B cell (primary cell): ENCODE results near the gene COL5A1. TPM values are rescaled to one million over a fixed set of nuclear protein-coding genes. Genes with fewer than 3 reads are reported as not detected.

ENCODE experiments used
- ATAC-seq: fragments of 200-7000 bp; cut with Tn5 transposase; one replicate; pipeline ENCODE4 v1.10.0; 2021; ENCODE audit warnings: low read depth, mild to moderate bottlenecking, moderate number of reproducible peaks, moderate library complexity
- CTCF ChIA-PET: fragments of 350-600 bp; sonication (Branson Sonifier 250); formaldehyde crosslinking; loops from one replicate; lab custom pipeline; 2021; ENCODE audit warnings: antibody characterized with exemption, inconsistent platforms; lab: Charles Lee
- POLR2A ChIA-PET: fragments of 350-600 bp; sonication (Branson Sonifier 250); formaldehyde crosslinking; loops from one replicate; lab custom pipeline; 2021; ENCODE audit warnings: antibody characterized with exemption; lab: Charles Lee
- DNase-seq: peaks from one replicate; pipeline ENCODE4 v3.0.0; 2013
- H2AFZ ChIP-seq: 2 replicates; pipeline ENCODE4 v1.6.1; 2012; ENCODE audit warnings: mild to moderate bottlenecking, low read depth, low read length; ENCODE audit not compliant: insufficient read depth, poor library complexity, severe bottlenecking
- H3K27ac ChIP-seq, 2 donors: 1 replicate in 1 of 2; 2 replicates in 1 of 2; pipeline ENCODE4 v1.5.1; 2012 to 2013; ENCODE audit warnings: low read length in 2 of 2, mild to moderate bottlenecking in 2 of 2, moderate library complexity in 1 of 2
- H3K27me3 ChIP-seq, 4 experiments: fragments of 200-600 bp in 1 of 4; sonication (generic) in 1 of 4; replicated peaks in 1 of 4; 1 replicate in 2 of 4; 2 replicates in 2 of 4; pipeline versions ENCODE4 v1.6.1 to v1.7.0; 2013 to 2016; ENCODE audit warnings: low read length in 3 of 4, mild to moderate bottlenecking in 2 of 4, mixed read lengths in 1 of 4, moderate library complexity in 1 of 4; ENCODE audit not compliant: insufficient read depth in 4 of 4, control insufficient read depth in 3 of 4; ENCODE audit errors: control extremely low read depth in 1 of 4
- H3K36me3 ChIP-seq, 2 experiments: replicated peaks in 1 of 2; 1 replicate in 1 of 2; 2 replicates in 1 of 2; pipeline versions ENCODE4 v1.6.1 to v1.7.1; 2013; ENCODE audit warnings: low read length in 1 of 2; ENCODE audit not compliant: insufficient read depth in 2 of 2, control insufficient read depth in 1 of 2; ENCODE audit errors: control extremely low read depth in 1 of 2, extremely low read depth in 1 of 2
- H3K4me1 ChIP-seq, 2 donors: fragments of 200-600 bp in 1 of 2; sonication (generic) in 1 of 2; 1 replicate in 1 of 2; 2 replicates in 1 of 2; pipeline versions ENCODE4 v1.5.1 to v1.6.1; 2013 to 2017; ENCODE audit warnings: low read length in 2 of 2; ENCODE audit not compliant: control insufficient read depth in 2 of 2, insufficient read depth in 2 of 2
- H3K4me2 ChIP-seq: replicated peaks from 2 replicates; pipeline ENCODE3; 2012; ENCODE audit warnings: mild to moderate bottlenecking, low read depth, low read length; ENCODE audit not compliant: poor library complexity, severe bottlenecking
- H3K4me3 ChIP-seq, 5 experiments: fragments of 200-600 bp in 1 of 5; sonication (generic) in 1 of 5; 1 replicate in 3 of 5; 2 replicates in 2 of 5; pipeline versions ENCODE4 v1.5.1 to v1.7.0; 2011 to 2016; ENCODE audit warnings: low read length in 4 of 5, mild to moderate bottlenecking in 4 of 5, low read depth in 2 of 5, control low read depth in 1 of 5, moderate library complexity in 1 of 5; ENCODE audit not compliant: insufficient read depth in 1 of 5; ENCODE audit errors: control extremely low read depth in 1 of 5, extremely low read depth in 1 of 5
- H3K79me2 ChIP-seq: fragments of 200-600 bp; sonication (generic); one replicate; pipeline ENCODE4 v1.6.0; 2016; ENCODE audit warnings: low read length; ENCODE audit not compliant: control insufficient read depth, insufficient read depth
- H3K9ac ChIP-seq: fragments of 200-600 bp; sonication (generic); 2 replicates; pipeline ENCODE4 v1.6.1; 2017; ENCODE audit warnings: mild to moderate bottlenecking, low read length, moderate library complexity
- H3K9me3 ChIP-seq, 3 donors: one replicate each; pipeline versions ENCODE4 v1.6.1 to v1.7.1; 2013; ENCODE audit warnings: low read length in 2 of 3; ENCODE audit not compliant: control insufficient read depth in 2 of 3, insufficient read depth in 1 of 3; ENCODE audit errors: control extremely low read depth in 1 of 3
- H4K20me1 ChIP-seq: 2 replicates; pipeline ENCODE4 v1.6.0; 2012; ENCODE audit warnings: mild to moderate bottlenecking, low read length; ENCODE audit not compliant: insufficient read depth, control insufficient read depth, poor library complexity, severe bottlenecking
- H3K27ac Mint-ChIP-seq: one replicate; pipeline ENCODE4 v1.8.0; 2021; ENCODE audit warnings: mixed read lengths
- H3K27me3 Mint-ChIP-seq: one replicate; pipeline ENCODE4 v1.8.0; 2021; ENCODE audit warnings: mixed read lengths
- H3K4me1 Mint-ChIP-seq: one replicate; pipeline ENCODE4 v1.8.0; 2021; ENCODE audit warnings: mixed read lengths
- H3K4me3 Mint-ChIP-seq: one replicate; pipeline ENCODE4 v1.8.0; 2021; ENCODE audit warnings: mixed read lengths
- H3K9me3 Mint-ChIP-seq: one replicate; pipeline ENCODE4 v1.8.0; 2022; ENCODE audit warnings: mixed read lengths; ENCODE audit not compliant: insufficient read depth
- CTCF ChIP-seq: fragments of 200-600 bp; IDR thresholded peaks from one replicate; pipeline ENCODE4 v1.8.0; 2022; ENCODE audit warnings: antibody characterized with exemption, mild to moderate bottlenecking
- EZH2 ChIP-seq: IDR thresholded peaks from 2 replicates; pipeline ENCODE4 v1.6.1; 2012; ENCODE audit warnings: borderline replicate concordance, low read depth, mild to moderate bottlenecking, moderate library complexity, low read length; ENCODE audit not compliant: insufficient read depth, poor library complexity, severe bottlenecking
- WGBS: methylation state at CpG from one replicate; pipeline ENCODE4 v1.1.5; 2013; ENCODE audit warnings: missing lambda C conversion rate; ENCODE audit not compliant: insufficient coverage; 5-methylcytosine and 5-hydroxymethylcytosine counted together
- intact Hi-C: fragments of 100-400 bp; cut with micrococcal nuclease; formaldehyde crosslinking; loops from one replicate; pipeline ENCODE4 v1.10.0; 2022
- polyA plus RNA-seq: library from polyadenylated mRNA; depleted of rRNA; stranded (reverse); fragments of >200 nt; gene quantifications from 2 replicates; pipeline ENCODE4 v1.2.3, GENCODE V29; 2012
- total RNA-seq, 2 donors: library from RNA; stranded (reverse); fragments of 120-200 nt in 1 of 2; gene quantifications; 1 replicate in 1 of 2; 2 replicates in 1 of 2; pipeline versions ENCODE4 v1.2.3 to v1.2.4, GENCODE V29; 2013 to 2022

The COL5A1 gene
- total and polyA plus RNA-seq, 2 donors (not counting 1 experiment from before 2014, with no cell fraction given): 0.06 TPM; not detected in 1

- CTCF ChIA-PET: no interaction called here
- H3K9me3 Mint-ChIP-seq: no peaks in the 10 kb centered on the region
Observed at GRCh38 chr9:134629061-134629585, 12.5 kb upstream of the COL5A1 start.

More at GRCh38 chr9:134629061-134629585, 12.5 kb upstream of the COL5A1 start:
- Histone ChIP-seq H3K27ac (no peak overlapping the region), H3K9me3 (no peaks in the 10 kb centered on the region), H3K4me1 (no peaks in the 10 kb centered on the region), H3K27me3 (no peaks in the 10 kb centered on the region), H3K36me3 (no peaks in the 10 kb centered on the region), H3K79me2 (no peaks in the 10 kb centered on the region), H4K20me1 (no peaks in the 10 kb centered on the region), H3K4me3 (no peak overlapping the region), H3K4me2 (no peak overlapping the region), H2AFZ (no peak overlapping the region), H3K9ac (no peak overlapping the region)
- DNase-seq: no peak
- TF ChIP-seq EZH2: no peak
- TF ChIP-seq CTCF: no peak
- 92% methylated on average over 21 of the region's 21 CpGs for WGBS
- no peak overlapping the region for H3K4me3 Mint-ChIP-seq
- intact Hi-C loops: no loop called here
- no peaks in the 10 kb centered on the region for H3K27me3 Mint-ChIP-seq
- POLR2A ChIA-PET: no interaction called here
- no peak overlapping the region for H3K27ac Mint-ChIP-seq
- H3K4me1 Mint-ChIP-seq: no peaks in the 10 kb centered on the region
- no peak for ATAC-seq
